Right lobe of liver (tissue), 6 donors: ENCODE measurements around the gene PLBD1. TPM values are rescaled to one million over a fixed set of nuclear protein-coding genes. Genes with fewer than 3 reads are reported as not detected.
A peak's percentile ranks its signal among the peaks of the same experiment; 100 is the strongest.

ENCODE experiments used
- ATAC-seq, 4 donors: fragments of 200-7000 bp; cut with Tn5 transposase; one replicate each; pipeline ENCODE4 v1.9.1; 2020; ENCODE audit warnings: mild to moderate bottlenecking in 4 of 4, moderate library complexity in 4 of 4
- DNase-seq, 3 donors: peaks; one replicate each; pipeline ENCODE4 v3.0.0-alpha.2; 2020
- H3K27ac ChIP-seq, 3 donors: fragments of 200-600 bp; one replicate each; pipeline ENCODE4 v1.8.0; 2022
- H3K27me3 ChIP-seq, 2 donors: fragments of 200-600 bp; one replicate each; pipeline ENCODE4 v1.8.0; 2022
- H3K36me3 ChIP-seq, 4 donors: fragments of 200-600 bp; sonication (generic) in 1 of 4; one replicate each; pipeline versions ENCODE4 v1.5.1 to v1.8.0; 2017 to 2022; ENCODE audit warnings: control low read depth in 1 of 4
- H3K4me1 ChIP-seq, 4 donors: fragments of 200-600 bp; sonication (generic) in 1 of 4; one replicate each; pipeline versions ENCODE4 v1.5.1 to v1.8.0; 2017 to 2022; ENCODE audit warnings: control low read depth in 1 of 4
- H3K4me3 ChIP-seq, 3 donors: fragments of 200-600 bp; one replicate each; pipeline ENCODE4 v1.8.0; 2022
- H3K9me3 ChIP-seq, 4 donors: fragments of 200-600 bp; sonication (generic) in 1 of 4; one replicate each; pipeline versions ENCODE4 v1.5.1 to v1.8.0; 2017 to 2022; ENCODE audit warnings: control low read depth in 1 of 4
- POLR2A ChIP-seq: fragments of 450-650 bp; IDR thresholded peaks from one replicate; pipeline ENCODE4 v1.6.1; 2017; ENCODE audit warnings: antibody characterized with exemption, mild to moderate bottlenecking
- WGBS: methylation state at CpG from one replicate; pipeline ENCODE4 v1.1.6; 2018; ENCODE audit warnings: low coverage, low lambda C conversion rate; ENCODE audit not compliant: insufficient coverage; ENCODE audit errors: missing lambda C conversion rate; 5-methylcytosine and 5-hydroxymethylcytosine counted together
- intact Hi-C, 2 donors: fragments of 100-400 bp; cut with DNase I; formaldehyde crosslinking; loops; one replicate each; pipeline versions ENCODE4 v1.11.2 to v1.14.1; 2022
- total RNA-seq, 6 experiments: library from RNA; depleted of rRNA in 2 of 6; stranded (reverse); fragments of >200 nt in 2 of 6; fragmentation: NEBNext Ultra II Directional in 3 of 6; extraction: Animal tissue kit (Norgen Biotek cat#: 25700) in 3 of 6; gene quantifications; one replicate each; pipeline versions ENCODE4 v1.1.0 to v1.2.4, GENCODE V29; 2016 to 2023
- TF ChIP-seq, protein P1 (sequence below), 4 donors: fragments of 200-600 bp in 3 of 4; fragments of 450-650 bp in 1 of 4; IDR thresholded peaks; one replicate each; pipeline versions ENCODE4 v1.5.1 to v1.8.0; 2016 to 2022; ENCODE audit warnings: antibody characterized with exemption in 4 of 4, mild to moderate bottlenecking in 2 of 4
- donor health status: DM: no; HTN: yes; CAD: no.
- donor health status: DM: no; HTN: no; CAD: no.
- donor health status: DM: no; HTN: no; CAD: no.
- donor health status: DM: no; HTN: yes; CAD: no.
- donor health status: DM: no; HTN: yes; CAD: no.

The PLBD1 gene
- total RNA-seq, 6 experiments from 2014 or later: 1.7 to 7.2 (median 3.5) TPM

DNA sequence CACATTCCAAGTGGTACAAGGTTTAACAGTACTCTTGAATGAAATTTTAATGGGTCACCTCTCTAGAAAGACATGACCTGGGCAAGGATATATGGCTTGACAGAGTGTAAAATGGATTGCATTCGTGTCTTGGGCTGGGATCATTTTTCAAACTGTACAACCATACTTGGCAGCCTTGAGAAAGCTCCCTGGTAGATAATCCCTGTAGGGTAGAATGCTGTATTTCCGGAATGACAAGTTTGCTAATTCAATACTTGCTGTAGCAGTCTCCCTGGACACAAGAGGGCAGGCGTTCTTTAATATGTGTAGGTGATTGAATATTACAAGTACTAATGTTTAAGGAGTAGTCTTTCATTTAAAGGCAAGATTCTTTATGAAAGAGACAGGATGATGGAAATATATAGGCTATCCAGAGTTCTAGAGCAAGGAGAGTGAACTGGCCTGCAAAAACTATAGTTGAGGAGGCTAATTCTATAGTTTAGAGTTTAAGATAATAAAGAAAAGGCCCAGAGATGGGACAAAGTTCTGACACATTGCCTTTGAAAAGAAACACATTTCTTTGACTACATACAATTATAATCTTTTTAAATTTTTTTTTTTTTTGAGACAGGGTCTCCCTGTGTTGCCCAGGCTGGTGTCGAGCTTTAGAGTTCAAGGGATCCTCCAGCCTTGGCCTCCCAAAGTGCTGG is 53.4 kb downstream of the PLBD1 start:
- Histone ChIP-seq H3K4me1 (no peaks in the 10 kb centered on the region), H3K27ac (no peak overlapping the region), H3K9me3 (no peaks in the 10 kb centered on the region), H3K36me3 (no peaks in the 10 kb centered on the region), H3K27me3 (no peaks in the 10 kb centered on the region), H3K4me3 (no peak overlapping the region)
- WGBS: 37% methylated on average over 4 of the region's 4 CpGs
- intact Hi-C loops: no loop called here
- TF ChIP-seq POLR2A: no peak
- TF ChIP-seq, protein P1, sequence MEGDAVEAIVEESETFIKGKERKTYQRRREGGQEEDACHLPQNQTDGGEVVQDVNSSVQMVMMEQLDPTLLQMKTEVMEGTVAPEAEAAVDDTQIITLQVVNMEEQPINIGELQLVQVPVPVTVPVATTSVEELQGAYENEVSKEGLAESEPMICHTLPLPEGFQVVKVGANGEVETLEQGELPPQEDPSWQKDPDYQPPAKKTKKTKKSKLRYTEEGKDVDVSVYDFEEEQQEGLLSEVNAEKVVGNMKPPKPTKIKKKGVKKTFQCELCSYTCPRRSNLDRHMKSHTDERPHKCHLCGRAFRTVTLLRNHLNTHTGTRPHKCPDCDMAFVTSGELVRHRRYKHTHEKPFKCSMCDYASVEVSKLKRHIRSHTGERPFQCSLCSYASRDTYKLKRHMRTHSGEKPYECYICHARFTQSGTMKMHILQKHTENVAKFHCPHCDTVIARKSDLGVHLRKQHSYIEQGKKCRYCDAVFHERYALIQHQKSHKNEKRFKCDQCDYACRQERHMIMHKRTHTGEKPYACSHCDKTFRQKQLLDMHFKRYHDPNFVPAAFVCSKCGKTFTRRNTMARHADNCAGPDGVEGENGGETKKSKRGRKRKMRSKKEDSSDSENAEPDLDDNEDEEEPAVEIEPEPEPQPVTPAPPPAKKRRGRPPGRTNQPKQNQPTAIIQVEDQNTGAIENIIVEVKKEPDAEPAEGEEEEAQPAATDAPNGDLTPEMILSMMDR (IDR thresholded peaks at IDR 0.05): peak; percentile 46 to 57 (median 47)
- DNase-seq (no peak), ATAC-seq (peak; percentile 64 to 87 (median 78))

DNA sequence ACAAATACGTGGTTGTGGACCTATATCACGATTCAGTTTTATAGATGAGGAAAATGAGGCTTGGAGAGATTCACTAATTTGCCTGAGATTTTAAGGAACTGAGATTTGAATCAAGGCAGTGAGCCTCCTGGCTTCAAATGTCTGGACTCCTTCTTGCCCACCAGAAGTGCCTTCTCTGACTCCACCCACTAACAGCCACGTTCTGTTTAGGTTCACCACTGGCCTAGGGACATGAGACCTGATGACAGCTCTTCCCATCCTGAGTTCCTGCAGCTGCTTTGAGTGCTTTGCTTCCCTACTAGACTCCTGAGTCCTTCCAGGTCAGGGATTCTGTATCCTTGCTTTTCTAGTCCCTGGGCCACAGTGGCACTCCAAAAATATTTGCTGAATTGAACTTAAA is 57.1 kb downstream of the PLBD1 start:
- no peaks in the 10 kb centered on the region for H3K27me3 ChIP-seq

DNA sequence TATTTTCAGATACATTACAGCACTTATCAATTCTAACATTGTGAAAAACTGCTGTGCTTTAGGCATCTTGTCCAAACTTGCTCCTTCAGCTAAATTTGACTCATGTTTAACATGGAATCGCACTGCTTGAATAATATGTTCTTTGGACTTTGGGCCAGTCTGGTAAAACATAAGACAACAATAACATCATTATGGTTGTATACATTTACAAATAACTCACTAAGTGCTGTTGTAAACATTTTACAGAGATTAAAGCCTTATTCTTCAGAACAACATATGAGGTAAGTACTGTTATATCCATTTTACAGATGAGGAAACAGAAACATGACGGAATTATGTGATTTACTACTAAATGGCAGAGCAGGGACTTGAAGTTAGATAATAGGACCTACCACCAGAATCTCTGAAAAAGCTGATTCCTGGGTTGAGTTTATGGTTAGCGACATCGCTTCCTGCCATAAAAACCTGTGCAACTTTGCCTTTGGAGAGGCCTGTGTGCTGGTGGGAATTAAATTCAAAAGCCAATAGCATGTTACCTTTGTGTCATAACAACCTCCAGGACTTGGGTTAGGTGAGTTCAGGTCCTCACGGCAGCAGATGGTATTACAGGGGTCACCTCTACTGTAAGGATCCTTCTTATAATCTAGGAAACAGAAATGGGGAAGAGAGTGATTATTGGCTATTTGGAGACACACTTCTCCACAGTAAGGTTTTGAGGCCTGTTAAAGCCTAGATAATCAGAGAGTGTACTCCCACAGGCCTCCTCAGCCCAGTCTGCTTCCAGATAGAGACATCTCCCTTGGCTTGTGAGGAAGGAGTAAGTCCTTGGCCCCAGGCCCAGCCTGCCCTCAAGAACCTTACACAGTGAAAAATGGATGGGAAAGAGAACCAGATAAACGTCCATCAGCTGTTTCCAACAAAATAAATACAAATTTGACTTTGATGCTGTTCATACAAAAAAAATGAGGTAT is 61.8 kb downstream of the PLBD1 start:
- ATAC-seq (no peak), DNase-seq (no peak)
- 88% methylated on average over 6 of the region's 6 CpGs for WGBS
- TF ChIP-seq, protein P1 (IDR thresholded peaks at IDR 0.05): no peak
- no peak for TF ChIP-seq POLR2A
- Histone ChIP-seq H3K36me3 (peaks cover 0 to 7% (median 5%) of the 10 kb centered on the region in 4 donors), H3K9me3 (no peaks in the 10 kb centered on the region), H3K4me3 (no peak overlapping the region), H3K27me3 (no peaks in the 10 kb centered on the region), H3K4me1 (no peaks in the 10 kb centered on the region), H3K27ac (no peak overlapping the region)
- intact Hi-C loops: no loop called here

More for the DNA sequence above, 57.1 kb downstream of the PLBD1 start:
- WGBS: 56% methylated on average over 3 of the region's 3 CpGs
- no peak overlapping the region for H3K27ac ChIP-seq
- ATAC-seq (no peak), DNase-seq (no peak)
- H3K4me3 ChIP-seq: no peak overlapping the region
- H3K36me3 ChIP-seq: peaks cover 0 to under 1% (median 0%) of the 10 kb centered on the region in 4 donors
- no peaks in the 10 kb centered on the region for H3K9me3 ChIP-seq
- TF ChIP-seq, protein P1 (IDR thresholded peaks at IDR 0.05): no peak
- no peak for TF ChIP-seq POLR2A
- intact Hi-C loops: no loop called here
- H3K4me1 ChIP-seq: no peaks in the 10 kb centered on the region

DNA sequence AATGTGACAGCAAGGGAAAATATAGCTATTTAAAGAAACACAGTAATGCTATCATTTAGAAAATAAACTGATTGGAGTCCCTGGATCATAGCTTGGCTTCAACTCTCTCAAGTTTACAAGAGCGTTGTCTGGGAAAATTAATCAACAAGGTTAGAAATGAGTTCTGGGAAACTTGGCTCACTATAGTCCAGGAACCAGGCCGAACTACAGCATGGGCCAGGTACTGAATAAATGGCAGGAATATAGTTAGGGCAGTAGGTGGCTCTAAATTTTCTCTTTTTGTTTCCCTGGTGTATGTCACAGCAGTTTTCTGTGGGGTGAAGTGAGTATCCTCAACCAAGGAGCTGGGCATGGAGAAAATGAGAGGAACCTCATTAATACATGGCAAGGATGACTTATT is 72.4 kb downstream of the PLBD1 start:
- H3K36me3 ChIP-seq: peaks cover 3 to 41% (median 18%) of the 10 kb centered on the region in 4 donors
- no peak for DNase-seq
- no peak overlapping the region for H3K27ac ChIP-seq
- H3K9me3 ChIP-seq: no peaks in the 10 kb centered on the region
- H3K4me3 ChIP-seq: no peak overlapping the region
- H3K27me3 ChIP-seq: no peaks in the 10 kb centered on the region
- WGBS: 85% methylated on average over 2 of the region's 2 CpGs
- TF ChIP-seq POLR2A: no peak
- TF ChIP-seq, protein P1 (IDR thresholded peaks at IDR 0.05): no peak
- ATAC-seq: no peak
- intact Hi-C loops: no loop called here
- no peaks in the 10 kb centered on the region for H3K4me1 ChIP-seq
